Stimulated activated naive CD4-positive, alpha-beta T cell treated with Interleukin-2 at 50 U/mL for 16 hours (primary cell): ENCODE results near the gene RPS19BP1.
A peak's percentile ranks its signal among the peaks of the same experiment; 100 is the strongest.

Source experiments
- DNase-seq: peaks from one replicate; lab custom pipeline; 2025; lab: John Stamatoyannopoulos, UW

The RPS19BP1 gene

DNA sequence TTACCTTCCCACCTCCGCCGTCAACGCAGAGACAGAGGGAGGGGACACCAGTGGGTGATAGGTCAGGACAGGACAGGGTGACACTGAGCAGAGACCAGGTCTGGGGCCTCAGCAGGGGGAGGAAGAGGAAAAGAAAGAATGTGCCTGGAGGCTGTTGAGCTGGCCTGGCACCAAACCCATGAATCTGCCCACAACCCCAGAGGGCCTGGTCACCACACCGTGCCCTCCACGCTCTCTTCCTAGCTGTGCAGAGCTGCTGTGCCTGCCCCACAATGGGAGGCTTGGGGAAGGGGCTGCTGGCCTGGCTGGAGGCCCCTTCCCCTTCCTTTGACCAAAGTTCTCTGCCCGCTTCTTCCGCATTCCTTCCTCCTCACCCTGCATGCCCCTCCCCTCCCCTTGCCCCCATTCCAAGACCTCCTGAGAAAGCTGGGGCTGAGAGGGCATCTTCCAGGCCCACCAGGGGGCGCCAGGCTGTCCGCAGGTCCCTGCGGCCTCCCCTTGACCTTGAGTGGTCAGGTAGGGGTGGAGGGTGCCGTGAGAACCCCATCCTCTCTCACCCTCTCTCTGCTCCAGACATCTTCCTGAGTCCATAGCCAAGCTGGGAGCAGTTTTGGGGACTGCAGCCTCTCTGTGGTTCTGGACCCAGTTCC, 27.0 kb upstream of the RPS19BP1 start:
- DNase-seq, result no peak

DNA sequence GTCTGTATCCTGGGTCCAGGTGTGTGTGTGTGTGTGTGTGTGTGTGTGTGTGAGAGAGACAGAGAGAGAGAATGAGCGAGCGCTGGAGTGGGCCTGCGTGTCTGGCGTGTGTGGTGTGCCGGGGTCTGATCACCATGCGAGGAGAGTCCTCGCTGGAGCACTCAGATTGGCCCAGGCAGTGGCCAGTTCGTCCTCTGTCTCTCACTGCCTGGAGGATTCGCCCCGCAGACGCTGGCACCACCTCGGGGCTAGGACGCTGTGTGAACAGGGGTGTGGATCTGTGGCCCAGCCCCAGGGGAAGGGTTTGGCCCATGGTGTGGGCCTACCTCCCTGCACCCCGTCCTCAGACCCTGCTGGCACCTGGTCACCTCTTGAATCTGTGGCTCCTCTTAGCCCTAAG, 26.4 kb upstream of the RPS19BP1 start:
- no peak for DNase-seq

DNA sequence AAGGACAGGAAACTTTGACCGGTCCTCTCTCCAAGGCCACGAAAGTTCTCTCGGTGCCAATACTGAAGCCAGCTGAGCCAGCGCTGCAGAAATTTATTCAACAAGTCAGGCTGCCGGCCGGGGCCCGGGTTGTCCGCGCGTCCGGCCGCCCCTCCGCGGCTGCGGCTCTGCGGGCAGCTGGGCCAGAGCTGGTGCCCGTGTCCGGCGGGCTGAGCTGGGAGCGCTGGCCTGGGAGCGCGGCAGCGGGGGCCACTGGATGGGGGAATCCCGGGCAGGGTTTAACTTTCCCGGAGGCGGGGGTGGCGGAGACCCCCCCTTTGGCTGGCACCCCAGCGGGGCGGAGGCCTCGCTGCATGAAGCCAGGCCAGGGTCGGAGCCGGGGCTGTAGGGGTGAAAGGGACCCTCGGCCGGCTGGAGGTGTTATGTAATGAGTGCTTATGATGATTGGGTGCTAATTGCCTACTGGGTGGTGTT, 25.7 kb upstream of the RPS19BP1 start:
- DNase-seq, result no peak

DNA sequence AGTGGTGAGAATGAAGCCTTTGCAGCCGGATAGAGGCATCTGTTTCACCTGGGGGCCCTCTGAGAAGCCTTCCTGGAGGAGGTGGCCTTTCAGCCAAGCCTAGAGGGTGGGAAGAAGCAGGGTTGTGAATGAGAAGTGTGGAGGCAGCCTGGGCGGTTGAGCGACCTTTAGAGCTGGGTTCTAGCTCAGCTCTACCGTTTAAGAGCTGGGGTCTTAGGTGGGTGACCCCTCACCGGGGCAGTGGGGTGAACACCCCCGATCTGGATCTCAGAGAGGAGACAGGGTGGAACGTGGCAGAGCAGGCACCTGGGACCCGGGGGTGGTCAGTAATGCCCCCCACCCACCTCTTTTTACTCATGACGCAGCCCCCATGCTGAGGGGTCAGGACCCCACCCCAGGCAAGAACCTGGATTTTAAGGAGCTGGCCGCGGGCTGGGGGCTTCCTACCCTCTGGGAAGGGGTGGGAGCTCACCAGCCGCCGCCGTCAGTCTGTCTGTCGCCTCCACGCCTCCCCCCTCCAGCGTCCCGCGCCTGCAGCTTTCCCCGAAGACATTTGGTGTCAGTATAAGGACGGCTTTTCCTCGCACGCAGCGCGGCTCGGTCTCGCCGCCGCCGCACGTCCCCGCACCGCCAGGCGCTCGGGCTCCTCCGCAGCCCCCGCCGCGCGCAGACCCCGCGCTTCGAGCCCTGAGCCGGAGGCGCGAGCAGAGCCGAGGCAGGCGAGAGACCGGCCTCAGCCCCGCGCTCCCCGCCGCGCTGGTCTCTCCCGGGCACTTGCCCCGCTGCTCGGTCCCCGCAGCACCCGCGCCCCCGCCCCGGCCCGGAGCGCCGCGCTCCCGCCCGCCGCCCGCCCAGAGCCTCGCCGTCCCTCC, 24.7 kb upstream of the RPS19BP1 start:
- DNase-seq, result peak; percentile 32

DNA sequence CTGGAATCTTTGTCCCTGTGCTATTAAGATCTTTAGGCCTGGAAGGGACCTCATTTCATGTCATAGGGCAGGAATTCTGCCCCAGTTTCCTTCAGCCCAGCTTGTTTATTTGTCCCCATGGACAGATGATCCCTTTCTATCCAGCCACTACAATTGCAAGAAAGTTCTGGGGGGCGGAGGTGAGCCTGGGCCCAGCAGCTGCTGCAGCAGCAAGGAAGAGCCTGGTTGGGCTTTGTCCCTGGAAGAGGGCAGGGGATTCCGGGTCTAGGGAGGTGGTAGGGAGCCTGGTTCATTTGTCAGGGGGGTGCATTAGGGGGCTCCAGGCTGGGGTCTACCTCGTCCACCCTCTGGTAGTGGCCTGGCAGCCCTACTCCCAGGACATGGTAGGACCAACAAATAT, 21.6 kb upstream of the RPS19BP1 start:
- no peak for DNase-seq

DNA sequence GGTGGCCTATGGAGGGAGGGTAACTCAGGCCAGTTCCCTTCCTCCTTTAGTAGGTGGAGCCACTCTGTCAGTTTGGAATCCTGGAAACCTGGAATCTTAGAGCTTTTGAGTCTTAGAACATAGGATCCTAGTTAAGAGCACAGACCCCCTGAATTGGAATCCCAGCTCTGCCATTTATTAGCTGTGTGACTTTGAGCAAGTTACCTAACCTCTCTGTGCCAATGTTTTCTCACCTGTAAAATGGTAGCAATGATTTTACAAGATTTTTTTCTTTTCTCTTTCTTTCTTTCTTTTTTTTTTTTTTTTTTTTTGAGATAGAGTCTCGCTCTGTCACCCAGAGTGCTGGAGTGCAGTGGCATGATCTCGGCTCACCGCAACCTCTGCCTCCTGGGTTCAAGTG, 20.9 kb upstream of the RPS19BP1 start:
- DNase-seq, result no peak

DNA sequence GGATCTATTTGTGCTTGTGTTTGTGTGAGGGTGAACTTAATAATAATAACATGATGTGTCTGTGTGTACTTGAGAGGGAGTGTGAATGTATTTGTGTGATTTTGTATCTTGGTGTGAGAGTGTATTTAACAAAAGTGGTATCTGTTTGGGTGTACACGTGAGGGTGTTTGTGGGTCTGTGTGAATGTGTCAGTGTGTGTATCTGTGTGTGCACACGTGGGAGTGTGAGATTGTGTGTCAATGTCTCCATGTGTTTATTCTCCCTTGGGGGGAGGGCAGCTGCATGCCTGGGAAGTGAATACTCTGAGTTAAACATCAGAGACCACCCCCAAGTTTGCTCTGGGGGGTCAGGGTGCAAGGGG, 15.0 kb upstream of the RPS19BP1 start:
- no peak for DNase-seq

DNA sequence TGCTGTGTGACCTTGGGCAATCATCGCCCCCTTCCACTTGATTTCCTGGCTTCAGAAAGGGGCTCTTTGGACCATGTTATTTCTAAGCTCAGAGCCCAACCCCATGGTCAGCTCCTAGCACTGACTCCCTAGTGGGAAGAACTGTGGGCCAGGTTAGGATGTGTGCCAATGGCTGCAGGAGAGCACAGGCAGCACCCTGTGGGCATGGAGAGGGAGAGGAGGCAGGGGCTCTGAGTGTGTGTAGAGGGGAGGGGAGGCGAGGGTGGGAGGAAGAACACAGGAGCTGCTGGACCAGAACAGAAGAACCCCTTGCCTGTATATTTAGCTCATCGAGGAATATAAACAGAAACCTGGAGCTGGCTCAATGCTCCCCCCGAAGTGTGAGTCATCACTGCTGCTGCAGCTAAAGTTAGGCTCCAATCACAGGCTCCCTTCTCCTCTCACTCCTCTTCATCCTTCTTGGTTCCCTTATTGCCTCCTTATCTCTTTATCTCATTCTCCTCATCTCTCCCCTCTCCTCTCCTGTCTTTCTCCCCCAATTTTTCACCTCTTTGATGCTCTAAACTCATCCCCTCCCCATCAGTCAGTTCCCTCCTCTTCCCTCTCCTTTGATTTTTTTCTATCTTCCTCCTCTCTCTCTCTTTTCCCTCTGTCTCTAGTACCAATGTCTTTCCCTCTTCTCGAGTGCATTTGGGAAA, 14.5 kb upstream of the RPS19BP1 start:
- no peak for DNase-seq

DNA sequence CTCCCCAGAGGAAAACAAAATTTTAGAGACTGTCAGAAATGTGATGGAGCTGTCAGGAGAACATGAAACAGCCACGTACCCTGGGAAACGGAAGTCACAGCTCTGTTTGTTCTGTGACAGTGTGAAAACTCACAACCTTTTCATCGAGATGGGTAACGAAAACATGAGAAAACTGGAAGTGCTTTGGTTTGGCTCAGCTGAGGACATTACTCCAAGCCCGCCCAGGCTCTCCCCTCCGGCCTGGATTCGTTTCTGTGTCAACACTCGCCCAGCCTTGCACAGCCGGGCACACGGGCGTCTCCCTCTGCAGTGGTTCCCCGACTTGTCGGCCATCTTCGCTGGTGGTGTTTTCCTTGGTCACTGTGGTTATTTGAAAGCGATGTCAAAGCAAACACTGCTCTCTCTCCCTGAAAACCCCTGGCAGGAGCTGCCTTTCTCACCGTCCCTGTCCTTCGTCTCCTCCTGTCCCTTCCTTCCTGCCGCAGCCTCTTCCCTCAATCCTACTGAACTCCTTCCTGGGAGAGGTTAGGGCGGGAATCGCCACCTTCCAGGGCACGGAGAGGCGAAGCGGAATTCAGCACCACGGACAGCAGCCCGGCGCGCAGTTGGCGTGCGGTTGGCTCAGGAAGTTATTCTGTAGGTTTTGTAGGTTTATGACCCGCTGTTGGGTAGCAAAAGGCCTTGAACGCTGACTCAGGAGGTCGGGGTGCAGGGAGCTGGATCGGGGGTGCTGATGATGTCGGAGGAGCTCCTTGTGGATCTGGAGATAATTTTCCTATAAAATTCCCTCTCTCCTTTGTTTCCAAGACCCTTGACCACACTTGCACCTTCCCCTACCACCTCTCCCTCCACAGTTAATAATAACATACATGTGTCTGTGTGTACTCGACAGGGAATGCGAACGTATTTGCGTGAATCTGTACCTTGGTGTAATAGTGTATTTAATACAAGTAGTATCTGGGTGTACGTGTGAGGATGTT, 13.1 kb upstream of the RPS19BP1 start:
- peak; percentile 53 for DNase-seq

DNA sequence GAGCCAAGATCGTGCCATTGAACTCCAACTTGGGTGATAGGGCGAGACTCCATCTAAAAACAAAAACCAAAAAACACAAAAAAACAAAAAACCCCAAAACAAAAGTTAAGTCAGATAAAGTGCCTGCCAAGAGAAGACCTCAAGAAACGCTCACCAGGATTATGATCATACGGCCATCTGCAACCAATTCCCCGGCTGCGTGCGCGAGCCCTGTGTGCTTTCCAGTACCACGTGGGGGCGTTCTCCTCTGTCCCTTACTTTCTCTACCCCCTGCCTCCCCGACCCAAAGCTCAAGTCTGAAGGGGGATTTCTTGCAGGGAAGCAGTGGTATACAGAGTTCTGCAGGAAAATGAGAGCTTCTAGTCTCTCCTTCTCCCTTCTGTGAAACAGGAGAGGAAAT, 10.5 kb upstream of the RPS19BP1 start:
- no peak for DNase-seq

DNA sequence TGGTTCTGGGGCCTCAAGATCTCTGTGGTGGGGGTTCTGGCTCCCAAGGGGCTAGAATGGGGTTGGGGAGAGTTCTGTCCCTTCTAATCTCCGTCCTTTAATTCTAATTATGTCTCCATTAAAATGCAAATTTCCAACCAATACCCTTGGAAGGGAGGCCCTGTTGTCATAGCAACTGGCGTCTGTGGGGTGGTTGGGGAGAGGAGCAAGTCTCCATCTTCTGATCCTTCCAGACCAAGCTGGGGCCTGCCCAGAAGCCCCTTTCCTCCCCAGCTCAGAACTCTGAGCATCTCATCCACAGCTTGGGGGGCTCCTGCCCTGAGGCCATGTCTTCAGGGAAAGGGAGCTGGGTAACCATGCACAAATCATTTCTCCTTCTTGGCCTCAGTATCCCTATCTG, 5.4 kb upstream of the RPS19BP1 start:
- DNase-seq, result no peak

DNA sequence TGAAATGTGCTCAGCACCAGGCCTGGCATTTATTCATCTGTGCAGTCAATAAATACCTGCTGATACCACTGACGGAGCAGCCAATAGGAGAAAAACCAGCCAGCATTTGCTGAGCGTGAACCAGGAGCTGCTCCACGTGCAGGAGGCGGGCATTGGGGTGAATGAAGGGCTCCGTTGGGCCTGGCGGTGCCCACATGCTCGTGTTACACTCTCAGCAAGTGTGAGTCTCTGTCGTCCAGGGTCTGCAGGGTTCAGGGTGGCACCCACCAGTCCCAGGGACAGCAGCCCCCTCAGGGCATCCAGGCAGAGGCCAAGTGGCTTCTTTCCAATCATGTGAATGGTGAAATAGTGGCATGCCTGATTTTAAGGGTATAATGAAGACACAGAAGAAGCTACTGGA, 4.2 kb upstream of the RPS19BP1 start:
- DNase-seq, result no peak

DNA sequence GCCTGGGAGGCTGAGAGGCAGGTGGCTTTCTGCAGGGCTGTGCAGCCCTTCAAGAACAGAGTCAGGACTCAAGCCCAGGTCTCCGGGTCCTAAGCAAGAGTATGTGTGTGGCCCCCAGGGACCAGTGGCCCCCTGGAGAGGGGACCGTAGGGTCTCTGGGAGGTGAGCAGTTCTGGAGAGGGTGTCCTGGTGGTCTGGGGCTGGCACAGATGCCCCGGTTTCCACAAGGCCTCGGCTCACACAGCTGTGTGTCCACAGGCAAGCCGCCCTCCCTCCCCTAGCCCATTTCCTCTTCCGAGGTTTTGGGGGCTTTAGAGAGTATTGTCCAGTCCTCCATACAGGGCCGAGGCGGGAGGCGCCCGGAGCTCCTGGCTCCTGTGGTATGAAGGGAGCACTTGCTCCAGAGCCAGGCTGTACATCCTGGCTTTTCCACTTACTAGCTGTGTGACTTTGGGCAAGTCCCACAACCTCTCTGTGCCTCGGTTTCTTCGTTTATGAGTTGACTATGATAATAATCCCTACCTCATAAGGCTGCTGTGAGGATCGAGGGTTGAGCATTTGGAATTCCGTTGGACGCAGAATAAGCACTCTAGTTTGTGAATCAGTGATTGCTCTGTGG, 3.4 kb upstream of the RPS19BP1 start:
- no peak for DNase-seq

DNA sequence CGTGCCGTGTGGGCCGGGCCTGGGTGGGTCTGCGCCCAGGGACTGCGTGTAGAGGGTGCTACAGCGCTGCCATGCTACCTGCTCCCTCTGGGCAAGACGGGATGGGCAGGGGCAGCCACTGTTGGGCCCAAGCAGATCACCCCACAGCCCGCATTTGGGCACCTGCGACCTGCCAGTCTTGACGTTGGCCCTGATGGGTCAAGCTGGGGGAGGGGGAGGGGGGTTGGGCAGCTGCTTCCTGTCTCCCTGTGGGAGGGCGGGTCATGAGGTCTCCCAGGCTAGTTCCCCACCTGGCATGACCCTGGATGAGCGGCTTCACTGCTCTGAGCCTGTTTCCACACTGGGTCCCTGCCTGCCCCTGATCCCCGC, 2.8 kb upstream of the RPS19BP1 start:
- no peak for DNase-seq

DNA sequence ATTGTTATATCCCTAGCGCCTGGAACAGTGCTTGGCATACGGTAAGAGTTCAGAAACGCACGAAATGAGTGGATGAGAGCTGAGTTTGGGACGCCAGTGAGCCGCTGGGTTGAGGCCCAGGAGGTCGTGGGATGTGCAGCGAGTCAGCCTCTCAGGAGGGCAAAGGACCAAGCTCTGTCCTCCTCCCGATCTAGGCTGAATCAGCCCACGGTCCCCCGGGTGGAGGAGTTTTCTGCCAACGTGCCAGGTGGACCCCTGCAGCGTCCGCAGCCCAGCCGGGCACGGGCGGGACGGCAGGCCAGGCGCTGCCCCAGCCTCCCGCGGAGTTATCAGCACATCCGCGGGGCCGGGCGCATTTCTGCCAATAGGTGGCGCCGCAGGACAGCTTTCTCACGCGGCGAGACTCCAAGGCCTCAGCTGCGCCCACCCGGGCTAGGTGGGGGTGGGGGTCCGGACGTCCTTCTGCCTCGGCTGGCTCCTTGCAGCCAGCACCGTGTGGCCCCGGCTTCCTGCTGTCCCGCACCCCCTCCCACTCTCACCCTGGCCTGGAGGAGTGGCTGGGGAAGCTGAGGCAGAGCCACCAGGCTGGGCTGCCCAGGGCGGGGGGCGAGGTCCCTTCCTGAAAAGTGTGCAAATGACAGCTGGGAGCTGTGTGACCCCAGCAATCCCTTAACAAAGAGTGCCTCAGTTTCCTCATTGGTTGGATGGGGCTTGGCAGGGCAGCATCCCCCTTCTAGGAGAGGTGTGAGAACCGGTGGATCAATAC, 2.2 kb upstream of the RPS19BP1 start:
- peak; percentile 76 for DNase-seq

DNA sequence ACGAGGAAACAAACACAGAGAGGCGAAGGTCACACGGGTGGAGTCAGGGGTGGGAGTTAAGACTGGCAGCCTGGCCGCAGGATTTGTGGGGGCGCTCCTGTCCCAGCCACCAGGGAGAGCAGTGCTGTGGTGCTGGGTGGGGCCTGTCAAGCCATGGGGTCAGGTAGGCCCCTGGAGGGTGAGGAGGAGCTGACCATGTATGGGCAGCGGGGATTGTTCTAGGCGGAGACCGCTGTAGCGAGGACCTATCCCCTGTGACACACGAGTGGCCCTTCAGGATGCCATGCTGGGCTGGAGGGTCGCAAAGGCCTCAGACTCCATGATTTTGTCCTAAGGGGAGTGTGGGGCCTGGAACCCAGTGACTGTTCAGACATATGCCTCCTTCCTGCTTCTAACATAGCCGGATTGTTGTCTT, 1.6 kb upstream of the RPS19BP1 start:
- no peak for DNase-seq

DNA sequence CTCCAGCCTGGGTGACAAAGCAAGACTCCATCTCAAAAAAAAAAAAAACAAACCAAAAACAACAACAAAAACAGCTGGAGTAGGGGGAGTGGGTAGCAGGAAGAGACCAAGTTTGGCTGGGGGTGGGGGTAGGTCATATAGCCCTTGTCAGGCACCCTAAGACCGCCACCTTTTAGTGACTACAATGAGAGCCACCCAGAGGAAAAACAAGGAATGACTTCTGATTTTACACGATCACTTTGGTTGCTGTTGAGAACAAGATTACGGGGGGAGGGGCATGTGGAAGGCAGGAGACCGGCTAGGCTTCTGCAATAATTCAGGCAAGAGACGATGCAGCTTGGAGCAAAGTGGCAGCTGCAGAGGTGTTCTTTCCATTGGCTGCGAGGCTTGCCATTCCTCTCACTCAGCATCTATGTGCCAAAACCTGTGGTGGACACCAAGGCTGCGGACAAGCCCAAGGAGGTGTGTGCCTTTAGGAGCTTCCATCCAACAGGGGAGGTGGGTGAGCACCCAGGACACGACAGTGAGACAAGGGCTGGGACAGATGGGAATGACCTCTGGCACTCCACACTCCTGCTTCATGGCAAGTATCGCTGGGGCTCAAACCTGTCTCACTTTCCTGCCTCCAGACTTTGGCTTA, 1.7 kb downstream of the RPS19BP1 start:
- no peak for DNase-seq

DNA sequence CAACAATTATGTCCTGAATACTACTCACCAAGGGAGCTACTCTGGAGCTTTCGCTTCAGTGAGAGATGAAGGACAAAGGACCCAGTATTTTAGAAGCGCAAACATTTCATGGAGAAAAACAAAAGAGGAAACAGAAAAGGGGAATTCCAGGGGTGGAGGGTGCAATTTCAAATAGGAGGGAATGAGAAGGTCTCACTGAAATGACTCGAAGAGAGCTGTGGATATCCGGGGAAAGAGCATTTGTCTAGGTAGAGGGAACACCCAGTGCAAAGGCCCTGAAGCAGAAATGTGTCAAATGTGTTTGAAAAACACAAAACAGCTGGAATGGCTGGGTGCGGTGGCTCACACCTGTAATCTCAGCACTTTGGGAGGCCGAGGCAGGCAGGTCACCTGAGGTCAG, 2.4 kb downstream of the RPS19BP1 start:
- no peak for DNase-seq

DNA sequence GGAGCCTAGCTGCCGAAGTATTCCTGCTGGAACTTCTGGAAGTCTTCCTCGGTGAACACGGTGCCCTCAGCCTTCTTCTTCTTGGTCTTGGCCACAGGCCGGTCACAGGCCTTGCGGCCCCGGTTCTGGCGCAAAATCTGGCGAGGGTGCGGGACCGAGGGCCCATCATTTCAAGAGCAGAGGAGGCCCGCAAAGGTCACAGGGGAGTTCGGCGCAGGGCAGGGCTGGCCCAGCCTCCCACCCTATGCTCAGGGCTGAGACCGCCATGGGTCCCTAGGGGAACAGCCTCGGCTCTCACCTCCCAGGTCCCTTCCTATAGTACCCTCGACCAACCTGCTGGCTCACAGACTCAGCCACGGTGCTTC, 3.1 kb downstream of the RPS19BP1 start:
- DNase-seq, result no peak
